GM12892 (cell line): ENCODE measurements around the gene C20orf173.

ENCODE experiments used
- POLR2AphosphoS5 ChIP-seq: IDR thresholded peaks from 2 replicates; pipeline ENCODE4 v1.6.1; 2011; ENCODE audit warnings: low read depth, low read length, control low read depth
- TAF1 ChIP-seq: IDR thresholded peaks from 2 replicates; pipeline ENCODE4 v1.6.1; 2011; ENCODE audit warnings: low read depth, mild to moderate bottlenecking, control low read depth, low read length, borderline replicate concordance

DNA sequence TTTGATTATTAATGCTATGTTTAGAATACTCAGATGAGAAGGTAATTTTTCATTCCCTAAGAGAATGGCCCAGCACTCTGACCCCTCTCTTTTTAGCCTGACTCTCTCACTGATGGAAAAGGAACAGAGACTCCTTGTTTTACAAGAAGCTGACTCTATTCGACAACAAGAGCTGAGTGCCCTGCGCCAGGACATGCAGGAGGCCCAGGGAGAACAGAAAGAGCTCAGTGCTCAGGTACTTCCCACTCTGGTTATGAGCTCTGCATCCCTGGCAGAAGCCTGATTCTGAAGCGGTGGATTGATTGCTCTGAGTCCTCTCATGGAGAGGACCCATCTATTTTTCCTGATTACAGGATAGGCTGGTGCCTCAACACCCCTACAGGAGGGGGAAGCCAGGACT, 33.0 kb downstream of the C20orf173 start:
- TF ChIP-seq POLR2AphosphoS5 (no peak), TAF1 (no peak)
